Spleen (tissue), 7 donors: ENCODE results near the gene PTRH2.

Source experiments
- CTCF ChIP-seq, 11 experiments: fragments of 200-600 bp in 7 of 11; fragments of 450-650 bp in 4 of 11; sonication (generic) in 4 of 11; IDR thresholded peaks in 8 of 11; conservative IDR thresholded peaks in 3 of 11; 1 replicate in 7 of 11; 2 replicates in 4 of 11; pipeline versions ENCODE4 v1.4.0 to v1.8.0; 2016 to 2021; ENCODE audit warnings: antibody characterized with exemption in 11 of 11, inconsistent platforms in 4 of 11, mild to moderate bottlenecking in 1 of 11
- POLR2A ChIP-seq, 3 donors: fragments of 450-650 bp; IDR thresholded peaks; one replicate each; pipeline ENCODE4 v1.5.1; 2017; ENCODE audit warnings: antibody characterized with exemption in 3 of 3, mild to moderate bottlenecking in 1 of 3
- POLR2AphosphoS5 ChIP-seq, 3 donors: sonication (generic); formaldehyde crosslinking; IDR thresholded peaks; one replicate each; pipeline ENCODE4 v1.5.1; 2017; ENCODE audit warnings: antibody characterized with exemption in 3 of 3
- donor health status: DM: no; HTN: no; CAD: no; lungs with moderate emphysema.
- donor health status: DM: no; HTN: no; CAD: no.
- donor health status: DM: no; HTN: no; CAD: no.

- TF ChIP-seq CTCF (IDR thresholded peaks at IDR 0.05 in 8 of 11, conservative IDR thresholded peaks at IDR 0.05 in 3 of 11) (no peak), POLR2A (IDR thresholded peaks at IDR 0.05) (no peak), POLR2AphosphoS5 (IDR thresholded peaks at IDR 0.05) (no peak)
Observed at GRCh38 chr17:59678918-59679317, 28.3 kb downstream of the PTRH2 start.
